ENCODE data around the gene ASF1B.

ASF1B gene

GRCh38 chr19:14085309-14085995 lies 50.9 kb downstream of the ASF1B start, which contains the start of gene C19orf67:
C19orf67 (minus strand) TSS chr19:14085783; CDS start chr19:14085627, 156 bp downstream.
- DNase-seq (ENCODE audit: low spot score): no peak

GRCh38 chr19:14082675-14082960 lies 53.8 kb downstream of the ASF1B start:
- no peak for DNase-seq (ENCODE audit: low spot score)

- peak; percentile 39 for DNase-seq (ENCODE audit: low spot score)
Measured at GRCh38 chr19:14081797-14082674, 54.4 kb downstream of the ASF1B start.

- peak; percentile 100 for DNase-seq (ENCODE audit: low spot score)
Measured at GRCh38 chr19:14080887-14081796, 55.2 kb downstream of the ASF1B start.

DNA sequence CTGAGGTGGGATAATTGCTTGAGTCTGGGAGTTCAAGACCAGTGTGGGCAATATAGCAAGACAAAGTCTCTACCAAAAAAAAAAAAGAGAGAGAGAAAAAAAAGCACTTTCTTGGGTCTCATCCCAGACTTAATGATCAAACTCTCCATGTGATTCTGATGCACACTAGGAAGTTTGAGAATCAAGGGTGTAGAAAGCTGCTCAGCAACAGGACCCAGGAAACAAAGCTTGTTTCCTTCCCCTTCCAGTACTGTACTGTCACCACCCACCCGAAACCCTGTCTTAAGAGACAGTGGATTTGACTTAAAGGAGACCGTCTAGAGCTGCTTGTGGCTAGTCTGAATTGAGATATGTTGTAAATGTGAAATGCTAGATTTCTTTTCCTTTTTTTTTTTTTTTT lies 58.0 kb downstream of the ASF1B start:
- DNase-seq (ENCODE audit: low spot score): no peak

GRCh38 chr19:14073925-14074838 lies 62.2 kb downstream of the ASF1B start:
- no peak for DNase-seq (ENCODE audit: low spot score)

DNA sequence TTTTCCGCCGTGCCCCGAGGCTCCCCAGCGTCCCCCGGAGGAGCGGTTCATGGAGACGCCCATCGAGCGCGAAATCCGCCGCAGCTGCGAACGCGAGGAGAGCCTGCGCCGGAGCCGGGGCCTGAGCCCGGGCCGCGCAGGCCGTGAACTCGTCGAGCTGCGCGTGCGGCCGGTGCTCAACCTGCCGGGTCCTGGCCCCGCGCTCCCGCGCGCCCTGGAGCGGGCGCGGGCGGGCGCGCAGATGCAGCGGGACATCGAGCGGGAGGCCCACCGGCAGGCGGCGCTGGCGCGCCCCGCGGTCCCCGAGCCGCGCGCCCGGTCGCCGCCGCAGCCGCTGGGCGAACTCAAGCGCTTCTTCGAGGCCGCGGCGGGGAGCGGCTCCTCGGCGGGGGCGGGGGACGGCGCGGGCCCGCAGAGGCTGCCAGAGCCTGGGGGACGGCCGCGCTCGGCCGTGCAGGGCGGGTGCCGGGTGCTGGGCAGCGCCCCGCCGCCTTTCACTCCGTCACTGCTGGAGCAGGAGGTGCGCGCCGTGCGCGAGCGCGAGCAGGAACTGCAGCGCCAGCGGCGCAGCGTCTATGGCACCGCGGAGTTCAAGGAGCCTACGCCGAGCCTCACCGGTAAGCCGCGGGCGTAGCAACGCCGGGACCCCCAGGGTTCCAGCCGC lies 63.0 kb downstream of the ASF1B start:
- peak; percentile 70 for DNase-seq (ENCODE audit: low spot score)

DNA sequence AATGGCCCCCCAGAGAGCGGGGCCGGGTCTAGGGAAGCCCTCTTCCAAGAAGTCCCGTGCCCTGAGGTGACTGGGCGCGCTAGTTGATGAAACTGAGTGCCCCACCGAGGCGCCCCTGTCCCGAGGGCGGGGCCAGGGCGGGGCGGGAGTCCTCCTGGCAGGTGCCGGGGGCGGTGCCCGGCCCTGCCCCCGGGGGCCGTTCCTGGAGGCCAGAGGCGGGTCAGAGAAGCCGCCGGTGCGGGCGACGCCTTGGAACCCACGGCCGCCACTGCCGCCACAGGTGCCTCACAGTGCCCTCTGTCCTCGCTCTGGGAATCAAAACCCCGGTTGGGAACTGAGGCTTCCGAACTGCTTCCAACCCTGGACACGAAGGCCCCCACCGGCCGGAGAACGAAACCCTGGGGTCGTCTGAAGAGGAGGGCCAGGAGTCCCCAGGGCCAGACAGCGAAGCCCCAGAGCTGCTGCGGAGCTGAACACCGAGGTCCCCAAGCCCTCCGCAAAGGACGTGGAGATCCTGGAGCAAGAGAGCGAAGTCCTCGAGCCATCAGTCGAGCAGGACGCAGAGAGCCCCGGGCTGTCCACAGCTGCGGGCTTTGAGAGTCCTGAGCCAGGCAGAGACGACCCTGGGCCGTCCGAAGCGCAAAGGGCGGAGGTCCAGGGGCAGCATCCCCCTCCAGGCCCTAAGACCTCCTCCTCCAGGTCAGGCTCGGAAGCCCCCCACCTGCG lies 63.7 kb downstream of the ASF1B start, which contains the start of gene MISP3:
Gene MISP3 (plus strand): TSS at position 252 of the 726 bp plus-strand sequence. CDS start 524 bp downstream, outside the sequence.
- DNase-seq (ENCODE audit: low spot score): peak; percentile 16

- no peak for DNase-seq (ENCODE audit: low spot score)
Measured at GRCh38 chr19:14070268-14071050, 65.9 kb downstream of the ASF1B start.

All from CD4-positive, alpha-beta T cell treated with Interleukin-15 for 4 hours (primary cell).